ENCODE measurements around the gene ABLIM1.

- TF ChIP-seq CTCF (IDR thresholded peaks at IDR 0.05) (no peak), ZFX (IDR thresholded peaks at IDR 0.05; ENCODE audit: borderline replicate concordance) (no peak)
Measured at GRCh38 chr10:114526504-114527238, 131.4 kb downstream of the ABLIM1 start.

All from 22Rv1 (cell line).